ENCODE data around the gene NME7. TPM values are rescaled to one million over a fixed set of nuclear protein-coding genes. Genes with fewer than 3 reads are reported as not detected.

NME7 gene
- total RNA-seq, 1 experiment from 2014 or later: 13.2 TPM

GRCh38 chr1:169395955-169396354, 28.4 kb upstream of the NME7 start:
- no peak overlapping the region for H2AFZ ChIP-seq (ENCODE audit: low read length)
- no peak overlapping the region for H2BK120ac ChIP-seq (ENCODE audit: low read depth, low read length, poor library complexity, severe bottlenecking)
- no peaks in the 10 kb centered on the region for H3K23me2 ChIP-seq (ENCODE audit: insufficient read length, low read depth, low read length, poor library complexity, severe bottlenecking)
- Mint-ChIP-seq H3K27ac (no peak overlapping the region), H3K9me3 (peaks cover 0 to 9% of the 10 kb centered on the region in 2 experiments; a peak in 2 of 5 replicates), H3K4me3 (no peak overlapping the region), H3K36me3 (ENCODE audit: insufficient read depth in 1 of 3, low read depth in 3 of 3) (peaks cover under 1 to 19% (median 15%) of the 10 kb centered on the region in 3 experiments; a peak in 6 of 7 replicates), H3K4me1 (peaks cover 0 to 4% of the 10 kb centered on the region in 2 experiments; a peak in 1 of 4 replicates), H3K27me3 (ENCODE audit: low read depth) (no peaks in the 10 kb centered on the region)
- H3T11ph ChIP-seq (ENCODE audit: low read length): no peak overlapping the region
- no peak overlapping the region for H2AK5ac ChIP-seq (ENCODE audit: insufficient read length, low read length)
- H3K27ac ChIP-seq (ENCODE audit: insufficient read length, low read depth, low read length): no peak overlapping the region
- no peaks in the 10 kb centered on the region for H3K9me3 ChIP-seq (ENCODE audit: control insufficient read depth, low read depth, low read length)
- DNase-seq: no peak
- H3K27me3 ChIP-seq (ENCODE audit: insufficient read depth, low read length): no peaks in the 10 kb centered on the region
- H3K56ac ChIP-seq (ENCODE audit: insufficient read length, low read depth, low read length): no peak overlapping the region
- no peak overlapping the region for H4K91ac ChIP-seq (ENCODE audit: insufficient read length, low read depth, low read length)
- no peak overlapping the region for H3K9ac ChIP-seq (ENCODE audit: extremely low read depth, insufficient read length, low read length)
- H3K23ac ChIP-seq (ENCODE audit: insufficient read length, low read depth, low read length): no peak overlapping the region
- no peak overlapping the region for H3K4me2 ChIP-seq (ENCODE audit: insufficient read depth, insufficient read length, low read length)
- no peaks in the 10 kb centered on the region for H4K20me1 ChIP-seq (ENCODE audit: control insufficient read depth, insufficient read depth, insufficient read length)
- no CpG with 5 or more reads among the region's 3 CpGs for WGBS (ENCODE audit: extremely low coverage, insufficient read length, low lambda C conversion rate)
- H3K14ac ChIP-seq (ENCODE audit: insufficient read depth, low read length): no peak overlapping the region
- H3K4me1 ChIP-seq (ENCODE audit: insufficient read depth, low read length): no peaks in the 10 kb centered on the region
- TF ChIP-seq, protein P1, sequence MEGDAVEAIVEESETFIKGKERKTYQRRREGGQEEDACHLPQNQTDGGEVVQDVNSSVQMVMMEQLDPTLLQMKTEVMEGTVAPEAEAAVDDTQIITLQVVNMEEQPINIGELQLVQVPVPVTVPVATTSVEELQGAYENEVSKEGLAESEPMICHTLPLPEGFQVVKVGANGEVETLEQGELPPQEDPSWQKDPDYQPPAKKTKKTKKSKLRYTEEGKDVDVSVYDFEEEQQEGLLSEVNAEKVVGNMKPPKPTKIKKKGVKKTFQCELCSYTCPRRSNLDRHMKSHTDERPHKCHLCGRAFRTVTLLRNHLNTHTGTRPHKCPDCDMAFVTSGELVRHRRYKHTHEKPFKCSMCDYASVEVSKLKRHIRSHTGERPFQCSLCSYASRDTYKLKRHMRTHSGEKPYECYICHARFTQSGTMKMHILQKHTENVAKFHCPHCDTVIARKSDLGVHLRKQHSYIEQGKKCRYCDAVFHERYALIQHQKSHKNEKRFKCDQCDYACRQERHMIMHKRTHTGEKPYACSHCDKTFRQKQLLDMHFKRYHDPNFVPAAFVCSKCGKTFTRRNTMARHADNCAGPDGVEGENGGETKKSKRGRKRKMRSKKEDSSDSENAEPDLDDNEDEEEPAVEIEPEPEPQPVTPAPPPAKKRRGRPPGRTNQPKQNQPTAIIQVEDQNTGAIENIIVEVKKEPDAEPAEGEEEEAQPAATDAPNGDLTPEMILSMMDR (conservative IDR thresholded peaks at IDR 0.05): no peak
- H3K79me1 ChIP-seq (ENCODE audit: insufficient read depth, low read depth, low read length, poor library complexity, severe bottlenecking): no peaks in the 10 kb centered on the region
- H3K4ac ChIP-seq (ENCODE audit: low read depth, low read length): no peak overlapping the region
- no peak overlapping the region for H4K5ac ChIP-seq (ENCODE audit: insufficient read length, low read depth, low read length)
- H4K8ac ChIP-seq (replicated peaks; ENCODE audit: insufficient read length, low read depth, low read length): no peak overlapping the region
- no peak overlapping the region for H2BK20ac ChIP-seq (ENCODE audit: low read depth, low read length, poor library complexity, severe bottlenecking)
- H2BK5ac ChIP-seq (ENCODE audit: insufficient read length, low read length): no peak overlapping the region
- no peak overlapping the region for H3K18ac ChIP-seq (ENCODE audit: insufficient read length, low read depth, low read length)
- H2BK15ac ChIP-seq (ENCODE audit: low read depth, low read length): no peak overlapping the region
- H3K79me2 ChIP-seq (ENCODE audit: insufficient read depth, low read length): no peaks in the 10 kb centered on the region
- no peak overlapping the region for H2BK12ac ChIP-seq (ENCODE audit: insufficient read length, low read depth, low read length)

All from H9 (cell line).